GM21723 (cell line): Measurements from ENCODE around the gene SPAG4.

Source experiments
- ATAC-seq: cut with Tn5 transposase; IDR thresholded peaks from one replicate; pipeline ENCODE4 v1.9.1; 2021; ENCODE audit warnings: mild to moderate bottlenecking, moderate library complexity; ENCODE audit not compliant: unreplicated experiment

Gene SPAG4

GRCh38 chr20:35619196-35620095, 3.8 kb downstream of the SPAG4 start:
- peak; percentile 38 for ATAC-seq

DNA sequence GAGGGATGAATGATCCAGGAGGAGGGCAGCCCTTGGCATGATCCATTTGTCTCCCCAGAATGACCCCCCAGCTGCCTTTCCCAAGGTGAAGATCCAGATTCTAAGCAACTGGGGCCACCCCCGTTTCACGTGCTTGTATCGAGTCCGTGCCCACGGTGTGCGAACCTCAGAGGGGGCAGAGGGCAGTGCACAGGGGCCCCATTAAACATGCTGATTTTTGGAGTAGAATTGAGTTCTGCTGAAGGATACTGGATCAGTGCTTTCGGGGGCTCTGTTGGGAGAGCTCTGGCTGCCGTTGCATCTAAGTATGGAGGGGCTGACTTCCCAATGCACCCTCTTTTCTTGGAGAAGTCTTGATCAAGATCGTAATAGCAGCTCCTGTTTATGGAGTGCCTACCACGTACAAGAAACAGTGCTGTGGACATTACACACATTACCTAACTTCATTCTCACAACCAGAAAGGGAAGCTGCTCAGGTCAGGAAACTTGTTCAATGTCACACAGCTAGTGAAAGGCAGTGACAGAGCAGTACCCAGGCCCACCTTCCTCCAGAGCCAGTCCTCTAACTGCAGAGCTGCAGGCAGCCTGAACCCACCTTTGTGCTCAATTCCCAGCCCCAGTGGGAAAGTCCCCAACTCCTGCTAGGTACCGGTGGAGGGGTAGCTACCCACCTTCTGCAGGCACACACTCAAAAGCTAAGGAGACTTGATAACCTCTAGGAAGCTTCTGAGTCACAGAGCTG, 5.4 kb downstream of the SPAG4 start:
- no peak for ATAC-seq

- ATAC-seq = no peak
These were observed 5.9 kb downstream of the SPAG4 start for GRCh38 chr20:35621560-35621946.

- ATAC-seq = no peak
These were observed 10.2 kb downstream of the SPAG4 start for GRCh38 chr20:35625584-35626385.

DNA sequence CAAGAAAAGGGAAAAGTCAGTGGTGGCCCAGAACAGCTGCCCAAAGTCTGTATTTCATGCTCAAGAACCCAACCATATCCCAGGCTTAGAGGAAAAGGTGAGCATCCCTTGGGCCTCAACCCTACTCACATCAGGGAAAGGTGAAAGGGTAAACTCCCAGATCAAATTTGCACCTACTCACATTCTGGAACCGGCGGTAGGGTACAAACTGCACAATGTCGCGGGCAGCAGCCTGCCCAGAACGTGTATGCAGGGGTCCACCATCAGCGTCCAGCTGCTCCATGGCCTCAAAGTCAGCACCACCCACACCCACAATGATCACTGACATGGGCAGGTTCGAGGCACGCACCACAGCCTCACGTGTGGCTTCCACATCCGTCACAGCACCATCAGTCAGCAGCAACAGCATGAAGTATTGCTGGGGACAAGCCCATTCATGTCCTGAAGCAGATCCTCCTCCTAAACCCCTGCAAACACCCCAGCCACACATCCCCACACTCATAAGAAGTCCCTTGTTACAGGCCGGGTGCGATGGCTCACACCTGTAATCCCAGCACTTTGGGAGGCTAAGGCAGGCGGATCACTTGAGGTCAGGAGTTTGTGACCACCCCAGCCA, 10.9 kb downstream of the SPAG4 start:
- ATAC-seq = no peak

GRCh38 chr20:35627121-35627520, 11.5 kb downstream of the SPAG4 start:
- ATAC-seq = no peak

DNA sequence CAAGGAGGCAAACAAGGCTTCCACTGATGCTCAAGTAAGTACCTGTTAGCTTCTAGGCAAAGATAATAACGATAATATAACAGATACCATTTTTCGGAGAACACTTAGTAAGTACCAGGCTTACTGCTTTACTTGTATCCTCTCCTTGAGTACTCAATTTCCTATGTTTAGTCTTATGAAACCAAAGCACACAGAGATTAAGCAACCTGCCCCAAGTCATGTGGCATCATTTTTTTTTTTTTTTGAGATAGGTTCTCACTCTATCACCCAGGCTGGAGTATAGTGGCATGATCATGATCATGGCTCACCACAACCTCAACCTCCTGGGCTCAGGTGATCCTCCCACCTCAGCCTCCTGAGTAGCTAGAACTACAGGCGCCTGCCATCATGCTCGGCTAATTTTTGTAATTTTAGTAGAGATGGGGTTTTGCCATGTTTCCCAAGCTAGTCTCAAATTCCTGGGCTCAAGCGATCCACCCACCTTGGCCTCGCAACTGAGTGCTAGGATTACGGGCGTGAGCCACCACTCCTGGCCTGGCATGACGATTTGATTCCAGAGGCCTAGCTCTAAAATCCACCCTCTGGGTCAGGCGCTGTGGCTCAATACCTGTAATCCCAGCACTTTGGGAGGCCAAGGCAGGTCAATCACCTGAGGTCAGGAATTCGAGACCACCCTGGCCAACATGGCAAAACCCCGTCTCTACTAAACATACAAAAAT, 14.0 kb downstream of the SPAG4 start:
- ATAC-seq = no peak

DNA sequence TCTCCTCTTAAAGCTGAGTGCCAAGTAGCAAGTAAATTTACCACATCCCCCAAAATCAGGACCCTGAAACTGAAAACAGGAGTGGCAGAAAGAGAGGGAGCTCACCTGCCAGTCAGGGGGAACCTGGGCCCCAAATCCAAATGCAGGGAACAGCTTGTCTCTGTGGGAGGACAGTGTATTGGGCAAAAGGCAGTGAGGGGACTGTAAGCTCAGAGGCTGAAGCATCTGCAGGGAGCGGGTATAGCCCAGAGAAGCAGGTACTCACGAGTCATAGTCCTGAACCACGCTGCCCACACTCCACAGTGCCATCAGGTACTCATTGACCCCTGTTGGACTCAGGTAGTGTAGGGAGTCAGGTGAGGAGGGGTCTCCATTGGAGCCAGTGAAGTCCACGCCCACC, 15.0 kb downstream of the SPAG4 start:
- ATAC-seq = no peak

- ATAC-seq = no peak
These were observed 17.0 kb downstream of the SPAG4 start for GRCh38 chr20:35632539-35633115.

DNA sequence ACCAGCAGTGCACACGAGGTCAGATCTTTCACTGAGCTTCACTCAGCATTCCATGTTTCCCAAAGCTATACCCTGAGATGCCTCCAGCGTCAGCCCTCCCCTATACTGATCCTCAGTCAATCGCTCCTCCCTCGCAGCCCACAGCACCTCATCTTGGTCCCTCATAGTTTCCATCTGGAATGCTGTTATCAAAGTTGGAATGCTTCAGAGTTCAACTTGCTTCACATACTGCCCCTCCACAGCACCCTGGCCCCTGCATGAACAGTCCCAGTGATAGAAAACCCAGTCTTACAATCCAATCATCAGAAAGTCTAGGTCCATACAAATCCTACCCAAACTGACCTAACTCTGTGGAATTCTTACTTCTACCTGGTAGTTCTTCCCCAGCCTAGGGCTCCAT, 20.0 kb downstream of the SPAG4 start:
- ATAC-seq = no peak

DNA sequence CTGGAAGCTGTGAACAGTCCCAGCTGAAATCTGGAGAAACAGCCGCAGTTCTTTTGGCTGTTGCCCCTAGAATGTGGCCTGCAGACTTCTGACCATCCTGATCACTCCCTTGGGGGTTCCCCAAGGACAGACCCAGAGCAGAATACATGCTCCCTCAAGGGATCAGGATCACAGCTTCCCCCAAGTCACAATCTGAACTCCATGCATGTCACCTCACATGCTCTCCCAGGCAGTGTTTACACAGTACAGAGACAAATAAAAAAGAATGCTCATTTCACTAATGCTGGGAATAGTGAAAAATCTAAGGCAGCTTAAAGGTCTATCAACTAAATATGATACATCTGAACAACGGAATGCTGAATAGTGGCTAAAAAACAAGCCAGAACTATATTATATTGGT, 20.5 kb downstream of the SPAG4 start:
- no peak for ATAC-seq

DNA sequence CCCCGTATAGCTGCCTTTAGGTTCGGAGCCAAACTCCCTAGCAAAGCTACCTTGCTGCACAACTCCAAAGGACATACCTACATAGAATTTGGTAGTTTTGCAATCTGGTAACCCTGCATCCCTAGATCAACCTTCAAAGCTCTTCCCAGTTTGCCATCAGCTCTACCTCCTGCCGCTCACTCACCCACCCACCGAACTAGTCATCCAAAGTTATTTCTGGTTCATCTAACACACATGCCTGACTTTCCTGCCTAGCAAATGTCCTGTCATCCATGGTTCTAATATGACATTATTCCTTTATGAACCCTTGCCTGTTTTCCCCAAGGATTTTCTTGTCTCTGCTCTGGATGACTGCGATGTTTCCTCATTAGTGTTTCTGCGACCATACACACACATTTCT, 21.6 kb downstream of the SPAG4 start:
- ATAC-seq = no peak

DNA sequence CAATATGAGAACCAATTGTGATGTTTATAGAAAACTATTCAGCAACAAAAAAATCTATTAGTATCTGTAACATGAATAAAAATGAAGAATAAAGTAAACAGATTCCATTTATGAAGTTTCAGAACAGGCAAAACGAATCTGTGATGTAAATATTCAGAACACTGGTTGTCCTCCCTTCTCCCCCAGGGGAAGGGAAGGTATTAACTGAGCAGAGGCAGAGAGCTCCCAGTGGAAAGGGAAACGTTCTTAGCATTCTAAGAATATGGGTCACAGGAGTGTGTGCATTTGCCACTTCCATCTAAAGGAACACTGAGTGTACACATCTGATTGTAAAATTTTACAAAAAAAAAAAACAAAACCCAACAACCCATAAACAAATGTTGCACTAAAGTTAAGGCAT, 23.1 kb downstream of the SPAG4 start:
- no peak for ATAC-seq

GRCh38 chr20:35640724-35641123, 25.1 kb downstream of the SPAG4 start:
- ATAC-seq = no peak

GRCh38 chr20:35641743-35642142, 26.1 kb downstream of the SPAG4 start:
- no peak for ATAC-seq

GRCh38 chr20:35643045-35643444, 27.4 kb downstream of the SPAG4 start:
- no peak for ATAC-seq

DNA sequence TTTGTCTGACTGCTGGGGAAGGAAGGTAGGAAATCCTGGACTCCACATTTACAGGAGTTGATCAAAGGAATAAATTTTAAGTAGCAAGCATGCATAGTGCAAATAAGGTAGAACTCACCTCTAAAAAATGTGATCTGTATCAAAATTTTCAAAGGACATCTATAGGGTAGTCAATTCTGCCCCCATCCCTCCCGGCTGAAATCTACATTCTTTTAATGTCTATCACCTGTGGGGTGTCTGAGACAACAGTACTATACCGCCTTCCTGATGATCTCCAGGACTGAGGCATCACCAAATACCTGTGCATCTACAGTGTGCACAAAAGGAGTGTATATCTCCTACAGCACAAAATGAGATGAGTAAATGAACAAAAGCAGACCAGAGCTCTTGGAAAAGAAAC, 29.2 kb downstream of the SPAG4 start:
- no peak for ATAC-seq

- no peak for ATAC-seq
These were observed 33.2 kb downstream of the SPAG4 start for GRCh38 chr20:35648836-35649235.

- no peak for ATAC-seq
These were observed 35.0 kb downstream of the SPAG4 start for GRCh38 chr20:35650632-35651031.

DNA sequence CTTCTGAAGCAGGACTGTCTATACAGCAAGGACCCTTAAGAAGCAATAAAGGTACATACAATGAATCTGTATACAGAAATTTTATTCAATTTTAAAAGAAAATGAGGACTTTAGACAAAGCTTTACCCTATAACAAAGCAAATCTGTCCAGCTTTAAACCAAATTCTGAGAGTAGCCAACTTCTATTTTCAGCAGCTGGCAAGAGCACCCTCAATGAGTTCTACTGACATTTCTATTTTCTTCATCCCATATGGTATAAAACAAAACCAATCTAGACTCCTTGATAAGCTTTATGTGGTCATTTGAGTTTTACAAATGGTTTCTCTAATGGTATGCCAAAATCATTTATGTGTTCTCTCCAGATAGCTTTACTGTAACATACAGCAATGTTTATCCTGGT, 36.3 kb downstream of the SPAG4 start:
- no peak for ATAC-seq
